Rectal smooth muscle tissue (tissue), 1 donor: ENCODE data around the gene GPATCH1.
A peak's percentile ranks its signal among the peaks of the same experiment; 100 is the strongest.

ENCODE experiments used
- H3K27ac ChIP-seq: one replicate; pipeline ENCODE4 v1.7.0; 2013; ENCODE audit warnings: low read depth, low read length, inconsistent platforms
- H3K27me3 ChIP-seq: one replicate; pipeline ENCODE4 v1.7.0; 2013; ENCODE audit warnings: low read length; ENCODE audit not compliant: control insufficient read depth, insufficient read depth
- H3K36me3 ChIP-seq: one replicate; pipeline ENCODE4 v1.7.0; 2013; ENCODE audit warnings: low read length; ENCODE audit not compliant: control insufficient read depth, insufficient read depth
- H3K4me1 ChIP-seq: one replicate; pipeline ENCODE4 v1.7.0; 2013; ENCODE audit warnings: low read length; ENCODE audit not compliant: control insufficient read depth, insufficient read depth
- H3K4me3 ChIP-seq: one replicate; pipeline ENCODE4 v1.7.0; 2013; ENCODE audit warnings: low read length
- H3K9ac ChIP-seq: one replicate; pipeline ENCODE4 v1.7.0; 2013; ENCODE audit warnings: low read length

GPATCH1 gene

GRCh38 chr19:33175886-33176669 lies 95.1 kb downstream of the GPATCH1 start:
- H3K36me3 ChIP-seq, result no peaks in the 10 kb centered on the region
- peak overlapping the region; percentile 90 for H3K27ac ChIP-seq
- peak overlapping the region; percentile 63 for H3K9ac ChIP-seq
- H3K4me3 ChIP-seq, result peak overlapping the region; percentile 85
- no peaks in the 10 kb centered on the region for H3K27me3 ChIP-seq
- H3K4me1 ChIP-seq, result peaks cover 9% of the 10 kb centered on the region

- H3K9ac ChIP-seq, result peak overlapping the region; percentile 63
- peaks cover 9% of the 10 kb centered on the region for H3K4me1 ChIP-seq
- no peaks in the 10 kb centered on the region for H3K36me3 ChIP-seq
- peak overlapping the region; percentile 90 for H3K27ac ChIP-seq
- no peaks in the 10 kb centered on the region for H3K27me3 ChIP-seq
- peak overlapping the region; percentile 85 for H3K4me3 ChIP-seq
Measured at GRCh38 chr19:33176670-33177416, 95.9 kb downstream of the GPATCH1 start.

GRCh38 chr19:33177417-33177979 lies 96.5 kb downstream of the GPATCH1 start:
- Histone ChIP-seq H3K27me3 (no peaks in the 10 kb centered on the region), H3K9ac (peak overlapping the region; percentile 32), H3K27ac (peak overlapping the region; percentile 90), H3K36me3 (no peaks in the 10 kb centered on the region), H3K4me3 (peak overlapping the region; percentile 79), H3K4me1 (peaks cover 9% of the 10 kb centered on the region)
